ENCODE data around the gene RPL13A. TPM values are rescaled to one million over a fixed set of nuclear protein-coding genes. Genes with fewer than 3 reads are reported as not detected.
A peak's percentile ranks its signal among the peaks of the same experiment; 100 is the strongest.

Gene RPL13A
- total and polyA plus RNA-seq, 9 of the 15 experiments (the other 6 are each of a cell fraction or from before 2014, with no cell fraction given): 1,744 to 5,482 (median 2,949) TPM

DNA sequence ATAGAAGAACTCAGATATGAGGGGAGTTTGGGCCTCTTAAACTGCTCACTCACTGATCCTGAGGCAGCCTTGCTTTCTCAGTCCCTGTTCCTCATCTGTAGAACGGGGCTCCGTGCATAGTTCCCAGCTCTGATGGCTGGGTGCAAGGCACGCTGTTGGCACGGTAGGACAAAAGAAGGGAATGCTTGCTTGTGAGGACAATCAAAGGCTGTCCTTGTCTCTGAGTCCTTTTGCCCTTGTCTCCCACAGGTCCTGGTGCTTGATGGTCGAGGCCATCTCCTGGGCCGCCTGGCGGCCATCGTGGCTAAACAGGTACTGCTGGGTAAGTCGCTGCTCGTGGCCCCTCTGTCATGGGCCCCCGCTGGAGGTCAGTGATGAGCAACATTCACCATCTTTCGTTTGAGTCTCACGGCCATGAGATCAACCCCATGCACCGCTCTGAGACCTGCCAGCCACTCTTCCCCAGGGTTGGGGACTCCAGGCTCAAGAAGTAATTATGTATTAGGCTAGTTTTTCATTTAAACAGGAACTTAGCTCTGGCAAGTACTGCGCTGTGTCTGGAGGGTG, 2.3 kb downstream of the RPL13A start (continued):
- TF ChIP-seq, protein P1, sequence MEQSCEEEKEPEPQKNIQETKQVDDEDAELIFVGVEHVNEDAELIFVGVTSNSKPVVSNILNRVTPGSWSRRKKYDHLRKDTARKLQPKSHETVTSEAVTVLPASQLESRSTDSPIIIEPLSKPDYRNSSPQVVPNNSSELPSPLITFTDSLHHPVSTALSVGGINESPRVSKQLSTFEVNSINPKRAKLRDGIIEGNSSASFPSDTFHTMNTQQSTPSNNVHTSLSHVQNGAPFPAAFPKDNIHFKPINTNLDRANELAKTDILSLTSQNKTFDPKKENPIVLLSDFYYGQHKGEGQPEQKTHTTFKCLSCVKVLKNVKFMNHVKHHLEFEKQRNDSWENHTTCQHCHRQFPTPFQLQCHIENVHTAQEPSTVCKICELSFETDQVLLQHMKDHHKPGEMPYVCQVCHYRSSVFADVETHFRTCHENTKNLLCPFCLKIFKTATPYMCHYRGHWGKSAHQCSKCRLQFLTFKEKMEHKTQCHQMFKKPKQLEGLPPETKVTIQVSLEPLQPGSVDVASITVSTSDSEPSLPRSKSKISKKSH (CRISPR knock-in tag; IDR thresholded peaks at IDR 0.05): no peak
- no peak for TF ChIP-seq CHD2 (IDR thresholded peaks at IDR 0.05; ENCODE audit: low read depth, low read length)
- TF ChIP-seq NR2C1 (IDR thresholded peaks at IDR 0.05): no peak
- 0 out of 2 replicates have a peak, but pooled peaks have one; percentile 2 for TF ChIP-seq NR2C1 (tag; IDR thresholded peaks at IDR 0.05)
- 0 out of 2 replicates have a peak, but pooled peaks have one; percentile 20 for TF ChIP-seq HDAC8 (tag; IDR thresholded peaks at IDR 0.05)
- TF ChIP-seq, protein P2, sequence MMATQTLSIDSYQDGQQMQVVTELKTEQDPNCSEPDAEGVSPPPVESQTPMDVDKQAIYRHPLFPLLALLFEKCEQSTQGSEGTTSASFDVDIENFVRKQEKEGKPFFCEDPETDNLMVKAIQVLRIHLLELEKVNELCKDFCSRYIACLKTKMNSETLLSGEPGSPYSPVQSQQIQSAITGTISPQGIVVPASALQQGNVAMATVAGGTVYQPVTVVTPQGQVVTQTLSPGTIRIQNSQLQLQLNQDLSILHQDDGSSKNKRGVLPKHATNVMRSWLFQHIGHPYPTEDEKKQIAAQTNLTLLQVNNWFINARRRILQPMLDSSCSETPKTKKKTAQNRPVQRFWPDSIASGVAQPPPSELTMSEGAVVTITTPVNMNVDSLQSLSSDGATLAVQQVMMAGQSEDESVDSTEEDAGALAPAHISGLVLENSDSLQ (IDR thresholded peaks at IDR 0.05): peak; percentile 3; the same call in 1 of the 2 replicates
- TF ChIP-seq ZNF12 (CRISPR knock-in tag; IDR thresholded peaks at IDR 0.05): 0 out of 2 replicates have a peak, but pooled peaks have one; percentile 25
- TF ChIP-seq, protein P3, sequence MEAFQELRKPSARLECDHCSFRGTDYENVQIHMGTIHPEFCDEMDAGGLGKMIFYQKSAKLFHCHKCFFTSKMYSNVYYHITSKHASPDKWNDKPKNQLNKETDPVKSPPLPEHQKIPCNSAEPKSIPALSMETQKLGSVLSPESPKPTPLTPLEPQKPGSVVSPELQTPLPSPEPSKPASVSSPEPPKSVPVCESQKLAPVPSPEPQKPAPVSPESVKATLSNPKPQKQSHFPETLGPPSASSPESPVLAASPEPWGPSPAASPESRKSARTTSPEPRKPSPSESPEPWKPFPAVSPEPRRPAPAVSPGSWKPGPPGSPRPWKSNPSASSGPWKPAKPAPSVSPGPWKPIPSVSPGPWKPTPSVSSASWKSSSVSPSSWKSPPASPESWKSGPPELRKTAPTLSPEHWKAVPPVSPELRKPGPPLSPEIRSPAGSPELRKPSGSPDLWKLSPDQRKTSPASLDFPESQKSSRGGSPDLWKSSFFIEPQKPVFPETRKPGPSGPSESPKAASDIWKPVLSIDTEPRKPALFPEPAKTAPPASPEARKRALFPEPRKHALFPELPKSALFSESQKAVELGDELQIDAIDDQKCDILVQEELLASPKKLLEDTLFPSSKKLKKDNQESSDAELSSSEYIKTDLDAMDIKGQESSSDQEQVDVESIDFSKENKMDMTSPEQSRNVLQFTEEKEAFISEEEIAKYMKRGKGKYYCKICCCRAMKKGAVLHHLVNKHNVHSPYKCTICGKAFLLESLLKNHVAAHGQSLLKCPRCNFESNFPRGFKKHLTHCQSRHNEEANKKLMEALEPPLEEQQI (IDR thresholded peaks at IDR 0.05): no peak
- TF ChIP-seq, protein P4, sequence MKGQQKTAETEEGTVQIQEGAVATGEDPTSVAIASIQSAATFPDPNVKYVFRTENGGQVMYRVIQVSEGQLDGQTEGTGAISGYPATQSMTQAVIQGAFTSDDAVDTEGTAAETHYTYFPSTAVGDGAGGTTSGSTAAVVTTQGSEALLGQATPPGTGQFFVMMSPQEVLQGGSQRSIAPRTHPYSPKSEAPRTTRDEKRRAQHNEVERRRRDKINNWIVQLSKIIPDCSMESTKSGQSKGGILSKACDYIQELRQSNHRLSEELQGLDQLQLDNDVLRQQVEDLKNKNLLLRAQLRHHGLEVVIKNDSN (CRISPR knock-in tag; IDR thresholded peaks at IDR 0.05): peak; percentile 48; the same call in 1 of the 2 replicates
- TF ChIP-seq, protein P5, sequence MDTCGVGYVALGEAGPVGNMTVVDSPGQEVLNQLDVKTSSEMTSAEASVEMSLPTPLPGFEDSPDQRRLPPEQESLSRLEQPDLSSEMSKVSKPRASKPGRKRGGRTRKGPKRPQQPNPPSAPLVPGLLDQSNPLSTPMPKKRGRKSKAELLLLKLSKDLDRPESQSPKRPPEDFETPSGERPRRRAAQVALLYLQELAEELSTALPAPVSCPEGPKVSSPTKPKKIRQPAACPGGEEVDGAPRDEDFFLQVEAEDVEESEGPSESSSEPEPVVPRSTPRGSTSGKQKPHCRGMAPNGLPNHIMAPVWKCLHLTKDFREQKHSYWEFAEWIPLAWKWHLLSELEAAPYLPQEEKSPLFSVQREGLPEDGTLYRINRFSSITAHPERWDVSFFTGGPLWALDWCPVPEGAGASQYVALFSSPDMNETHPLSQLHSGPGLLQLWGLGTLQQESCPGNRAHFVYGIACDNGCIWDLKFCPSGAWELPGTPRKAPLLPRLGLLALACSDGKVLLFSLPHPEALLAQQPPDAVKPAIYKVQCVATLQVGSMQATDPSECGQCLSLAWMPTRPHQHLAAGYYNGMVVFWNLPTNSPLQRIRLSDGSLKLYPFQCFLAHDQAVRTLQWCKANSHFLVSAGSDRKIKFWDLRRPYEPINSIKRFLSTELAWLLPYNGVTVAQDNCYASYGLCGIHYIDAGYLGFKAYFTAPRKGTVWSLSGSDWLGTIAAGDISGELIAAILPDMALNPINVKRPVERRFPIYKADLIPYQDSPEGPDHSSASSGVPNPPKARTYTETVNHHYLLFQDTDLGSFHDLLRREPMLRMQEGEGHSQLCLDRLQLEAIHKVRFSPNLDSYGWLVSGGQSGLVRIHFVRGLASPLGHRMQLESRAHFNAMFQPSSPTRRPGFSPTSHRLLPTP (IDR thresholded peaks at IDR 0.05; ENCODE audit: borderline replicate concordance, extremely low read depth, insufficient read length): no peak
- TF ChIP-seq HLTF (IDR thresholded peaks at IDR 0.05): no peak
- TF ChIP-seq, protein P6, sequence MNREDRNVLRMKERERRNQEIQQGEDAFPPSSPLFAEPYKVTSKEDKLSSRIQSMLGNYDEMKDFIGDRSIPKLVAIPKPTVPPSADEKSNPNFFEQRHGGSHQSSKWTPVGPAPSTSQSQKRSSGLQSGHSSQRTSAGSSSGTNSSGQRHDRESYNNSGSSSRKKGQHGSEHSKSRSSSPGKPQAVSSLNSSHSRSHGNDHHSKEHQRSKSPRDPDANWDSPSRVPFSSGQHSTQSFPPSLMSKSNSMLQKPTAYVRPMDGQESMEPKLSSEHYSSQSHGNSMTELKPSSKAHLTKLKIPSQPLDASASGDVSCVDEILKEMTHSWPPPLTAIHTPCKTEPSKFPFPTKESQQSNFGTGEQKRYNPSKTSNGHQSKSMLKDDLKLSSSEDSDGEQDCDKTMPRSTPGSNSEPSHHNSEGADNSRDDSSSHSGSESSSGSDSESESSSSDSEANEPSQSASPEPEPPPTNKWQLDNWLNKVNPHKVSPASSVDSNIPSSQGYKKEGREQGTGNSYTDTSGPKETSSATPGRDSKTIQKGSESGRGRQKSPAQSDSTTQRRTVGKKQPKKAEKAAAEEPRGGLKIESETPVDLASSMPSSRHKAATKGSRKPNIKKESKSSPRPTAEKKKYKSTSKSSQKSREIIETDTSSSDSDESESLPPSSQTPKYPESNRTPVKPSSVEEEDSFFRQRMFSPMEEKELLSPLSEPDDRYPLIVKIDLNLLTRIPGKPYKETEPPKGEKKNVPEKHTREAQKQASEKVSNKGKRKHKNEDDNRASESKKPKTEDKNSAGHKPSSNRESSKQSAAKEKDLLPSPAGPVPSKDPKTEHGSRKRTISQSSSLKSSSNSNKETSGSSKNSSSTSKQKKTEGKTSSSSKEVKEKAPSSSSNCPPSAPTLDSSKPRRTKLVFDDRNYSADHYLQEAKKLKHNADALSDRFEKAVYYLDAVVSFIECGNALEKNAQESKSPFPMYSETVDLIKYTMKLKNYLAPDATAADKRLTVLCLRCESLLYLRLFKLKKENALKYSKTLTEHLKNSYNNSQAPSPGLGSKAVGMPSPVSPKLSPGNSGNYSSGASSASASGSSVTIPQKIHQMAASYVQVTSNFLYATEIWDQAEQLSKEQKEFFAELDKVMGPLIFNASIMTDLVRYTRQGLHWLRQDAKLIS (CRISPR knock-in tag; IDR thresholded peaks at IDR 0.05): peak; percentile 21; the same call in 1 of the 2 replicates
- no peak for TF ChIP-seq ZNF583 (CRISPR knock-in tag; IDR thresholded peaks at IDR 0.05)
- TF ChIP-seq ZNF785 (CRISPR knock-in tag; IDR thresholded peaks at IDR 0.05): no peak
- TF ChIP-seq RCOR1 (IDR thresholded peaks at IDR 0.05; ENCODE audit: borderline replicate concordance in 1 of 2, low read depth in 2 of 2, low read length in 2 of 2): peak in 1 of 2 experiments; percentile 58; a peak in 1 of 4 replicates
